GM12878 (cell line): ENCODE results near the gene VTA1. TPM values are rescaled to one million over a fixed set of nuclear protein-coding genes. Genes with fewer than 3 reads are reported as not detected.

Experiments used
- ATAC-seq: fragments of 200-7000 bp; cut with Tn5 transposase; 3 replicates; pipeline ENCODE4 v1.9.1; 2020; ENCODE audit warnings: mild to moderate bottlenecking, moderate library complexity
- BruUV-seq: library from RNA; stranded (reverse); fragments of 400-500 nt; replicated peaks from 2 replicates; lab custom pipeline; 2021; lab: Mats Ljungman, UMichigan
- CTCF ChIA-PET: fragments of 300-600 bp; sonication (Branson Sonifier 250); formaldehyde crosslinking; extraction: SDS; loops from one replicate; lab custom pipeline; 2021; ENCODE audit warnings: inconsistent platforms; lab: Yijun Ruan, JAX
- POLR2A ChIA-PET: fragments of 350-600 bp; formaldehyde crosslinking; extraction: SDS; loops from one replicate; lab custom pipeline; 2021; ENCODE audit warnings: inconsistent platforms; lab: Charles Lee
- RAD21 ChIA-PET: fragments of 300-600 bp; sonication (Branson Sonifier 250); formaldehyde crosslinking; loops from one replicate; lab custom pipeline; 2023; ENCODE audit warnings: antibody characterized with exemption; ENCODE audit not compliant: unreplicated experiment; lab: Charles Lee
- SMC1A ChIA-PET: fragments of 300-600 bp; sonication (Branson Sonifier 250); formaldehyde crosslinking; loops from one replicate; lab custom pipeline; 2023; ENCODE audit not compliant: unreplicated experiment, uncharacterized antibody; lab: Charles Lee
- DNase-seq: peaks from one replicate; pipeline ENCODE4 v3.0.0-alpha.2; 2011; ENCODE audit warnings: low read depth, low spot score
- FAIRE-seq: peaks from 3 replicates; lab custom pipeline; 2011; peaks lifted over from hg19 to GRCh38; lab: Jason Lieb, UNC
- H2AFZ ChIP-seq: 2 replicates; pipeline ENCODE4 v1.6.0; 2011; ENCODE audit warnings: low read depth, low read length, control low read depth; ENCODE audit not compliant: control insufficient read depth
- H3K27ac ChIP-seq: 2 replicates; pipeline ENCODE4 v1.5.1; 2011; ENCODE audit warnings: control low read depth; ENCODE audit not compliant: control insufficient read depth, insufficient read depth
- H3K27me3 ChIP-seq, 2 experiments: replicated peaks in 1 of 2; 2 replicates each; pipeline versions ENCODE4 v1.6.0 to v1.6.1; 2011; ENCODE audit warnings: low read length in 1 of 2; ENCODE audit not compliant: control insufficient read depth in 2 of 2, insufficient read depth in 2 of 2
- H3K36me3 ChIP-seq, 2 experiments: 2 replicates each; pipeline ENCODE4 v1.5.1; 2011; ENCODE audit warnings: low read length in 1 of 2; ENCODE audit not compliant: control insufficient read depth in 2 of 2, insufficient read depth in 2 of 2
- H3K4me1 ChIP-seq: 2 replicates; pipeline ENCODE4 v1.6.1; 2011; ENCODE audit warnings: mild to moderate bottlenecking, low read length, moderate library complexity, mixed read lengths; ENCODE audit not compliant: control insufficient read depth, insufficient read depth
- H3K4me2 ChIP-seq: 2 replicates; pipeline ENCODE4 v1.6.0; 2011; ENCODE audit warnings: control low read depth; ENCODE audit not compliant: control insufficient read depth, insufficient read depth
- H3K4me3 ChIP-seq: fragments of 200-600 bp; sonication (generic); 2 replicates; pipeline ENCODE4 v1.5.1; 2016
- H3K79me2 ChIP-seq: 2 replicates; pipeline ENCODE4 v1.6.0; 2011; ENCODE audit warnings: low read length; ENCODE audit not compliant: control insufficient read depth, insufficient read depth
- H3K9ac ChIP-seq: 2 replicates; pipeline ENCODE4 v1.8.0; 2011; ENCODE audit warnings: low read length, control low read depth, mixed read lengths; ENCODE audit not compliant: control insufficient read depth, insufficient read depth
- H3K9me3 ChIP-seq: replicated peaks from 3 replicates; pipeline ENCODE4 v1.5.1; 2011; ENCODE audit warnings: mild to moderate bottlenecking, low read length; ENCODE audit not compliant: control insufficient read depth, insufficient read depth
- H4K20me1 ChIP-seq: 2 replicates; pipeline ENCODE4 v1.6.0; 2011; ENCODE audit not compliant: control insufficient read depth, insufficient read depth
- ATF3 ChIP-seq: IDR thresholded peaks from 2 replicates; pipeline ENCODE4 v1.6.1; 2011; ENCODE audit warnings: low read depth, mild to moderate bottlenecking, low read length, moderate library complexity, borderline replicate concordance; ENCODE audit errors: extremely low read depth
- CHD1 ChIP-seq: IDR thresholded peaks from 2 replicates; pipeline ENCODE4 v1.6.1; 2012; ENCODE audit warnings: low read depth, low read length, improper control_type of control experiment
- FOXK2 ChIP-seq: fragments of 450-650 bp; IDR thresholded peaks from 2 replicates; pipeline ENCODE4 v1.6.1; 2017; ENCODE audit warnings: mild to moderate bottlenecking, moderate library complexity
- MEF2A ChIP-seq: IDR thresholded peaks from 2 replicates; pipeline ENCODE4 v1.6.1; 2011; ENCODE audit warnings: low read depth, mild to moderate bottlenecking, low read length, moderate library complexity; ENCODE audit not compliant: insufficient read depth
- MTA3 ChIP-seq: IDR thresholded peaks from 2 replicates; pipeline ENCODE4 v1.6.1; 2012; ENCODE audit warnings: low read length, inconsistent platforms, borderline replicate concordance
- MXI1 ChIP-seq: fragments of 150-350 bp; IDR thresholded peaks from 2 replicates; pipeline ENCODE4 v1.6.1; 2011; ENCODE audit warnings: low read depth, mild to moderate bottlenecking, inconsistent platforms, low read length, improper control_type of control experiment
- NFXL1 ChIP-seq: fragments of 450-650 bp; IDR thresholded peaks from 2 replicates; pipeline ENCODE4 v1.6.1; 2017; ENCODE audit warnings: antibody characterized with exemption, mild to moderate bottlenecking, borderline replicate concordance
- NR2F1 ChIP-seq: fragments of 450-650 bp; conservative IDR thresholded peaks from 2 replicates; pipeline ENCODE4 v1.6.1; 2017; ENCODE audit warnings: mild to moderate bottlenecking
- NRF1 ChIP-seq: conservative IDR thresholded peaks from 2 replicates; pipeline ENCODE4 v1.6.1; 2011; ENCODE audit warnings: mild to moderate bottlenecking, low read depth, low read length, improper control_type of control experiment
- SPI1 ChIP-seq: IDR thresholded peaks from 2 replicates; pipeline ENCODE4 v1.6.1; 2011; ENCODE audit warnings: low read depth, mild to moderate bottlenecking, low read length, moderate library complexity, borderline replicate concordance; ENCODE audit not compliant: insufficient read depth
- YBX1 ChIP-seq: fragments of 450-650 bp; IDR thresholded peaks from 2 replicates; pipeline ENCODE4 v1.6.1; 2016; ENCODE audit warnings: antibody characterized with exemption
- ZNF24 ChIP-seq: fragments of 450-650 bp; IDR thresholded peaks from 2 replicates; pipeline ENCODE4 v1.6.1; 2017; ENCODE audit warnings: antibody characterized with exemption, mild to moderate bottlenecking
- WGBS: methylation state at CpG from one replicate; pipeline ENCODE4 v1.1.6; 2016; ENCODE audit warnings: low lambda C conversion rate; ENCODE audit not compliant: insufficient replicate concordance, insufficient coverage; ENCODE audit errors: missing lambda C conversion rate; 5-methylcytosine and 5-hydroxymethylcytosine counted together
- in situ Hi-C: fragments of 300-500 bp; cut with MboI; formaldehyde crosslinking; loops from 9 replicates; pipeline ENCODE4 v1.14.3; 2018; ENCODE audit warnings: mixed read lengths
- intact Hi-C: fragments of 100-400 bp; cut with micrococcal nuclease; formaldehyde crosslinking; loops from one replicate; pipeline ENCODE4 v1.14.2; 2022; ENCODE audit not compliant: unreplicated experiment
- polyA plus RNA-seq, 11 experiments: library from polyadenylated mRNA; depleted of rRNA in 4 of 11; unstranded in 6 of 11; stranded (reverse) in 5 of 11; fragments of >200 nt; fragmentation: Nextera tagmentation in 4 of 11; fragmentation: Illumina TruSeq in 1 of 11; extraction: Ambion mirVana in 4 of 11; extraction: Trizol in 1 of 11; gene quantifications; 1 replicate in 1 of 11; 2 replicates in 10 of 11; pipeline versions ENCODE4 v1.2.1 to v1.2.3, GENCODE V29; 2011 to 2016; ENCODE audit warnings: inconsistent platforms in 2 of 11, missing spikeins in 2 of 11, low read depth in 1 of 11
- total RNA-seq, 4 experiments: library from RNA; depleted of rRNA in 3 of 4; stranded (reverse); fragments of >200 nt in 3 of 4; fragmentation: Illumina TruSeq in 1 of 4; extraction: Trizol in 1 of 4; gene quantifications; 2 replicates each; pipeline versions ENCODE4 v1.2.1 to v1.2.3, GENCODE V29; 2013 to 2021
- TF ChIP-seq, protein P1 (sequence below): fragments of 450-650 bp; conservative IDR thresholded peaks from 2 replicates; pipeline ENCODE4 v1.6.1; 2017; ENCODE audit warnings: mild to moderate bottlenecking, moderate library complexity
- TF ChIP-seq, protein P2 (sequence below): IDR thresholded peaks from 2 replicates; pipeline ENCODE4 v1.6.1; 2011; ENCODE audit warnings: mild to moderate bottlenecking, low read depth, low read length, moderate library complexity; ENCODE audit not compliant: insufficient replicate concordance
- TF ChIP-seq, protein P3 (sequence below): IDR thresholded peaks from 2 replicates; pipeline ENCODE4 v1.6.1; 2012; ENCODE audit warnings: improper control_type of control experiment, low read depth, low read length; ENCODE audit not compliant: insufficient replicate concordance

Gene VTA1
- total and polyA plus RNA-seq, 10 of the 15 experiments (the other 5 are each of a cell fraction or from before 2014, with no cell fraction given) = 48.3 to 126 (median 90.7) TPM

DNA sequence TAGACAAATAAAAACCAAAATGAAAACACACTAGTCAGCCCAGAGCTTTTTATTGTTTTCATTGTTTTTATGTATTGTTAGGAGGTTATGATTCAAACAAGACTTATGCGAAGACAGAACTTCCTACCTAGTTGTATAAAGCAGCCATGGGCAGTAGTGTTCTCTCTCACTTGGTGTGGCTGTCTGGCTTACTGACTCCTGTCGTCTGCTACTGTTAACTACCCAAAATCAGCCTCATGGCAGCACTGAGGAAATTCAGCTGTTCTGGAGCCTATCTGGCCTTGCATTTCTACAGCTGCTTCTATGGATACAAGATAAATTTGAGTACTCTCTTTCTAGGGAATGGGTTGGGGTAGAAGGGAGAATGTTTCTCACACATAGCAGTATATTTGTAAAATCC is 20.4 kb downstream of the VTA1 start:
- RAD21 ChIA-PET = no interaction called here
- H3K4me2 ChIP-seq = no peak overlapping the region
- CTCF ChIA-PET = interaction anchor here (0.7 to 1.6 kb wide), 4 partner anchors 10 to 34 kb away, joined by 3 to 5 read pairs (median 4); no protein-coding TSS in a partner anchor

More for the DNA sequence above, 20.4 kb downstream of the VTA1 start:
- Histone ChIP-seq H3K79me2 (peaks cover 12% of the 10 kb centered on the region), H3K9ac (no peak overlapping the region), H2AFZ (no peak overlapping the region), H4K20me1 (no peaks in the 10 kb centered on the region), H3K27me3 (no peaks in the 10 kb centered on the region), H3K27ac (no peak overlapping the region), H3K9me3 (no peaks in the 10 kb centered on the region), H3K4me1 (no peaks in the 10 kb centered on the region), H3K36me3 (peaks cover 2 to 4% of the 10 kb centered on the region in 2 experiments), H3K4me3 (no peak overlapping the region)
- TF ChIP-seq NFXL1 = no peak
- TF ChIP-seq ZNF24 = no peak
- TF ChIP-seq SPI1 = no peak
- TF ChIP-seq NR2F1 = no peak
- no peak for TF ChIP-seq ATF3
- TF ChIP-seq, protein P1, sequence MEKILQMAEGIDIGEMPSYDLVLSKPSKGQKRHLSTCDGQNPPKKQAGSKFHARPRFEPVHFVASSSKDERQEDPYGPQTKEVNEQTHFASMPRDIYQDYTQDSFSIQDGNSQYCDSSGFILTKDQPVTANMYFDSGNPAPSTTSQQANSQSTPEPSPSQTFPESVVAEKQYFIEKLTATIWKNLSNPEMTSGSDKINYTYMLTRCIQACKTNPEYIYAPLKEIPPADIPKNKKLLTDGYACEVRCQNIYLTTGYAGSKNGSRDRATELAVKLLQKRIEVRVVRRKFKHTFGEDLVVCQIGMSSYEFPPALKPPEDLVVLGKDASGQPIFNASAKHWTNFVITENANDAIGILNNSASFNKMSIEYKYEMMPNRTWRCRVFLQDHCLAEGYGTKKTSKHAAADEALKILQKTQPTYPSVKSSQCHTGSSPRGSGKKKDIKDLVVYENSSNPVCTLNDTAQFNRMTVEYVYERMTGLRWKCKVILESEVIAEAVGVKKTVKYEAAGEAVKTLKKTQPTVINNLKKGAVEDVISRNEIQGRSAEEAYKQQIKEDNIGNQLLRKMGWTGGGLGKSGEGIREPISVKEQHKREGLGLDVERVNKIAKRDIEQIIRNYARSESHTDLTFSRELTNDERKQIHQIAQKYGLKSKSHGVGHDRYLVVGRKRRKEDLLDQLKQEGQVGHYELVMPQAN = no peak
- TF ChIP-seq MXI1 = no peak
- TF ChIP-seq, protein P2, sequence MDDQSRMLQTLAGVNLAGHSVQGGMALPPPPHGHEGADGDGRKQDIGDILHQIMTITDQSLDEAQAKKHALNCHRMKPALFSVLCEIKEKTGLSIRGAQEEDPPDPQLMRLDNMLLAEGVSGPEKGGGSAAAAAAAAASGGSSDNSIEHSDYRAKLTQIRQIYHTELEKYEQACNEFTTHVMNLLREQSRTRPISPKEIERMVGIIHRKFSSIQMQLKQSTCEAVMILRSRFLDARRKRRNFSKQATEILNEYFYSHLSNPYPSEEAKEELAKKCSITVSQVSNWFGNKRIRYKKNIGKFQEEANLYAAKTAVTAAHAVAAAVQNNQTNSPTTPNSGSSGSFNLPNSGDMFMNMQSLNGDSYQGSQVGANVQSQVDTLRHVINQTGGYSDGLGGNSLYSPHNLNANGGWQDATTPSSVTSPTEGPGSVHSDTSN = no peak
- TF ChIP-seq MTA3 = no peak
- TF ChIP-seq, protein P3, sequence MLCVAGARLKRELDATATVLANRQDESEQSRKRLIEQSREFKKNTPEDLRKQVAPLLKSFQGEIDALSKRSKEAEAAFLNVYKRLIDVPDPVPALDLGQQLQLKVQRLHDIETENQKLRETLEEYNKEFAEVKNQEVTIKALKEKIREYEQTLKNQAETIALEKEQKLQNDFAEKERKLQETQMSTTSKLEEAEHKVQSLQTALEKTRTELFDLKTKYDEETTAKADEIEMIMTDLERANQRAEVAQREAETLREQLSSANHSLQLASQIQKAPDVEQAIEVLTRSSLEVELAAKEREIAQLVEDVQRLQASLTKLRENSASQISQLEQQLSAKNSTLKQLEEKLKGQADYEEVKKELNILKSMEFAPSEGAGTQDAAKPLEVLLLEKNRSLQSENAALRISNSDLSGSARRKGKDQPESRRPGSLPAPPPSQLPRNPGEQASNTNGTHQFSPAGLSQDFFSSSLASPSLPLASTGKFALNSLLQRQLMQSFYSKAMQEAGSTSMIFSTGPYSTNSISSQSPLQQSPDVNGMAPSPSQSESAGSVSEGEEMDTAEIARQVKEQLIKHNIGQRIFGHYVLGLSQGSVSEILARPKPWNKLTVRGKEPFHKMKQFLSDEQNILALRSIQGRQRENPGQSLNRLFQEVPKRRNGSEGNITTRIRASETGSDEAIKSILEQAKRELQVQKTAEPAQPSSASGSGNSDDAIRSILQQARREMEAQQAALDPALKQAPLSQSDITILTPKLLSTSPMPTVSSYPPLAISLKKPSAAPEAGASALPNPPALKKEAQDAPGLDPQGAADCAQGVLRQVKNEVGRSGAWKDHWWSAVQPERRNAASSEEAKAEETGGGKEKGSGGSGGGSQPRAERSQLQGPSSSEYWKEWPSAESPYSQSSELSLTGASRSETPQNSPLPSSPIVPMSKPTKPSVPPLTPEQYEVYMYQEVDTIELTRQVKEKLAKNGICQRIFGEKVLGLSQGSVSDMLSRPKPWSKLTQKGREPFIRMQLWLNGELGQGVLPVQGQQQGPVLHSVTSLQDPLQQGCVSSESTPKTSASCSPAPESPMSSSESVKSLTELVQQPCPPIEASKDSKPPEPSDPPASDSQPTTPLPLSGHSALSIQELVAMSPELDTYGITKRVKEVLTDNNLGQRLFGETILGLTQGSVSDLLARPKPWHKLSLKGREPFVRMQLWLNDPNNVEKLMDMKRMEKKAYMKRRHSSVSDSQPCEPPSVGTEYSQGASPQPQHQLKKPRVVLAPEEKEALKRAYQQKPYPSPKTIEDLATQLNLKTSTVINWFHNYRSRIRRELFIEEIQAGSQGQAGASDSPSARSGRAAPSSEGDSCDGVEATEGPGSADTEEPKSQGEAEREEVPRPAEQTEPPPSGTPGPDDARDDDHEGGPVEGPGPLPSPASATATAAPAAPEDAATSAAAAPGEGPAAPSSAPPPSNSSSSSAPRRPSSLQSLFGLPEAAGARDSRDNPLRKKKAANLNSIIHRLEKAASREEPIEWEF = no peak
- TF ChIP-seq YBX1 = no peak
- no peak for TF ChIP-seq MEF2A
- TF ChIP-seq NRF1 = no peak
- no peak for TF ChIP-seq FOXK2
- no peak for TF ChIP-seq CHD1
- no peak for ATAC-seq
- ChIA-PET POLR2A (no interaction called here), SMC1A (interaction anchor here (0.9 kb wide), 1 partner anchor 308 kb away, joined by 3 read pairs; no protein-coding TSS in a partner anchor)
- no TSS peak for BruUV-seq
- 90% methylated on average over 2 of the region's 2 CpGs for WGBS
- in situ Hi-C loops (no loop called here), intact Hi-C loops (no loop called here)
- no peak for DNase-seq
- FAIRE-seq = no peak
